ENCODE data around the gene ASS1. TPM values are rescaled to one million over a fixed set of nuclear protein-coding genes. Genes with fewer than 3 reads are reported as not detected.
"Not testable (repeated sequence)": the region's sequence is repeated elsewhere in the genome, so short reads cannot be mapped to it uniquely, and the experiment has no call there.

ASS1 gene
- total RNA-seq, 1 donor from 2014 or later = 4.5 TPM

GRCh38 chr9:130400870-130401269 lies 43.9 kb upstream of the ASS1 start:
- Mint-ChIP-seq H3K27me3 (ENCODE audit: low read depth) (no peaks in the 10 kb centered on the region), H3K4me3 (no peak overlapping the region)

DNA sequence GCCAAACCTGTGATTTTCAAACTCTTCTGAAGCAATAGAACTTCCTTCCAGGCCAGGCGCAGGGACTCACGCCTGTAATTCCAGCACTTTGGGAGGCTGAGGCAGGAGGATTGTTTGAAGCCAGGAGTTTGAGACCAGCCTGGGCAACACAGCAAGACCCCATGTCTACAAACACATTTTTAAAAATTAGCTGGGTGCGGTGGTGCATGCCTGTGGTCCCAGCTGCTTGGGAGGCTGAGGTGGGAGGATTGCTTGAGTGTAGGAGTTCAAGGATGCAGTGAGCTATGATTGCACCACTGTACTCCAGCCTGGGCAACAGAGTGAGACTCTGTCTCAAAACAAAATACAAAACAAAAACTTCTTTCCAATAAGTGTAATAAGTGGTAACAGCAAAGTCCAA lies 43.0 kb upstream of the ASS1 start:
- not testable (repeated sequence) for DNase-seq (ENCODE audit: low read depth, low spot score)

More at GRCh38 chr9:130400870-130401269, 43.9 kb upstream of the ASS1 start:
- no peak for DNase-seq (ENCODE audit: low read depth, low spot score)
- no peak overlapping the region for H3K27ac Mint-ChIP-seq (ENCODE audit: unreplicated experiment)
- TF ChIP-seq, protein P1, sequence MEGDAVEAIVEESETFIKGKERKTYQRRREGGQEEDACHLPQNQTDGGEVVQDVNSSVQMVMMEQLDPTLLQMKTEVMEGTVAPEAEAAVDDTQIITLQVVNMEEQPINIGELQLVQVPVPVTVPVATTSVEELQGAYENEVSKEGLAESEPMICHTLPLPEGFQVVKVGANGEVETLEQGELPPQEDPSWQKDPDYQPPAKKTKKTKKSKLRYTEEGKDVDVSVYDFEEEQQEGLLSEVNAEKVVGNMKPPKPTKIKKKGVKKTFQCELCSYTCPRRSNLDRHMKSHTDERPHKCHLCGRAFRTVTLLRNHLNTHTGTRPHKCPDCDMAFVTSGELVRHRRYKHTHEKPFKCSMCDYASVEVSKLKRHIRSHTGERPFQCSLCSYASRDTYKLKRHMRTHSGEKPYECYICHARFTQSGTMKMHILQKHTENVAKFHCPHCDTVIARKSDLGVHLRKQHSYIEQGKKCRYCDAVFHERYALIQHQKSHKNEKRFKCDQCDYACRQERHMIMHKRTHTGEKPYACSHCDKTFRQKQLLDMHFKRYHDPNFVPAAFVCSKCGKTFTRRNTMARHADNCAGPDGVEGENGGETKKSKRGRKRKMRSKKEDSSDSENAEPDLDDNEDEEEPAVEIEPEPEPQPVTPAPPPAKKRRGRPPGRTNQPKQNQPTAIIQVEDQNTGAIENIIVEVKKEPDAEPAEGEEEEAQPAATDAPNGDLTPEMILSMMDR (conservative IDR thresholded peaks at IDR 0.05) = no peak
- H3K4me1 Mint-ChIP-seq = no peaks in the 10 kb centered on the region
- H3K9me3 Mint-ChIP-seq = no peaks in the 10 kb centered on the region
- no peaks in the 10 kb centered on the region for H3K36me3 Mint-ChIP-seq (ENCODE audit: low read depth)

GRCh38 chr9:130402243-130402642 lies 42.5 kb upstream of the ASS1 start:
- Mint-ChIP-seq H3K27me3 (ENCODE audit: low read depth) (no peaks in the 10 kb centered on the region), H3K9me3 (no peaks in the 10 kb centered on the region), H3K36me3 (ENCODE audit: low read depth) (no peaks in the 10 kb centered on the region), H3K27ac (ENCODE audit: unreplicated experiment) (no peak overlapping the region), H3K4me1 (no peaks in the 10 kb centered on the region), H3K4me3 (no peak overlapping the region)
- no peak for DNase-seq (ENCODE audit: low read depth, low spot score)
- TF ChIP-seq, protein P1 (conservative IDR thresholded peaks at IDR 0.05) = no peak

More for the DNA sequence above, 43.0 kb upstream of the ASS1 start:
- H3K9me3 Mint-ChIP-seq; H3K27me3 Mint-ChIP-seq (ENCODE audit: low read depth); H3K4me3 Mint-ChIP-seq; H3K36me3 Mint-ChIP-seq (ENCODE audit: low read depth); H3K4me1 Mint-ChIP-seq; H3K27ac Mint-ChIP-seq (ENCODE audit: unreplicated experiment): not testable (repeated sequence)

DNA sequence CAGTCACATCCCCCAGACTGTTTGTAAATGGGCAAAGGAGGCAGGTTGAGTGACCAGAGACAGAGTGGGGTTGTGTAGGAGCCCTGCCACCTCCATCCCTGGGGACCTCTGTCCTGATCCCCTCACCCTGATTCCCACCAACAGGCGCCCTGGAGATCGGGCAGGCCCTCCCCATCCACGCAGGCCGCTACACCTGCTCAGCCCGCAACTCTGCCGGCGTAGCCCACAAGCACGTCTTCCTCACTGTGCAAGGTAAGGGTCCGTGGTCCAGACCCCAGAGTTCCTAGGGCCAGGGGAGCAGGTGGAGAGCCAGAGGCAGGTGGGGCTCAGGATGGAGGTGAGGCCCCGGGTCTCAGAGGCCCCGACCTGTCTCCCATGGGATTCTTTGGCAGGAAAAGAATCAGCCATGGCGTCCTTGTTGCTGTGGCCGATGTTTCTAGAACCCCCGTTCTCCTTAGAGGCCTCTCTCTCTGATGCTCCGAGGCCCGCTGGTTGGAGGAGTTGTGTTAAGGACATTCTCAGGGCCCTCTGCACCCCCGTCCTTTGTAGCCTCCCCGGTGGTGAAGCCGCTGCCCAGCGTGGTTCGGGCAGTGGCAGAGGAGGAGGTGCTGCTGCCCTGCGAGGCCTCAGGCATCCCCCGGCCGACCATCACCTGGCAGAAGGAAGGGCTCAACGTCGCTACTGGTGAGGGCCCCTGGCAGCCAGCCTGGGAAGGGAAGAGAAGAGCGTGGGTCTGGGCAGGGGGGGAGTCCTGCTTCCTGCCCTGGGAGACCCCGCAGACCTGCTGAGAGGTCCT lies 41.9 kb upstream of the ASS1 start:
- no peak for DNase-seq (ENCODE audit: low read depth, low spot score)
- Mint-ChIP-seq H3K27ac (ENCODE audit: unreplicated experiment) (no peak overlapping the region), H3K36me3 (ENCODE audit: low read depth) (no peaks in the 10 kb centered on the region), H3K27me3 (ENCODE audit: low read depth) (no peaks in the 10 kb centered on the region), H3K4me3 (no peak overlapping the region), H3K9me3 (no peaks in the 10 kb centered on the region), H3K4me1 (no peaks in the 10 kb centered on the region)
- TF ChIP-seq, protein P1 (conservative IDR thresholded peaks at IDR 0.05) = no peak

GRCh38 chr9:130405657-130406257 lies 39.0 kb upstream of the ASS1 start:
- Mint-ChIP-seq H3K27ac (ENCODE audit: unreplicated experiment) (no peak overlapping the region), H3K4me3 (no peak overlapping the region), H3K36me3 (ENCODE audit: low read depth) (no peaks in the 10 kb centered on the region), H3K27me3 (ENCODE audit: low read depth) (no peaks in the 10 kb centered on the region), H3K4me1 (no peaks in the 10 kb centered on the region), H3K9me3 (no peaks in the 10 kb centered on the region)
- TF ChIP-seq, protein P1 (conservative IDR thresholded peaks at IDR 0.05) = no peak
- DNase-seq (ENCODE audit: low read depth, low spot score) = no peak

- DNase-seq (ENCODE audit: low read depth, low spot score) = no peak
- Mint-ChIP-seq H3K36me3 (ENCODE audit: low read depth) (no peaks in the 10 kb centered on the region), H3K4me1 (no peaks in the 10 kb centered on the region), H3K27ac (ENCODE audit: unreplicated experiment) (no peak overlapping the region), H3K27me3 (ENCODE audit: low read depth) (no peaks in the 10 kb centered on the region), H3K4me3 (no peak overlapping the region), H3K9me3 (no peaks in the 10 kb centered on the region)
- TF ChIP-seq, protein P1 (conservative IDR thresholded peaks at IDR 0.05) = no peak
These were observed 38.4 kb upstream of the ASS1 start for GRCh38 chr9:130406278-130406895.
